ENCODE results near the gene AXL. TPM values are rescaled to one million over a fixed set of nuclear protein-coding genes. Genes with fewer than 3 reads are reported as not detected.
"Not testable (repeated sequence)": the region's sequence is repeated elsewhere in the genome, so short reads cannot be mapped to it uniquely, and the experiment has no call there.

Gene AXL
- total RNA-seq, 1 donor from 2014 or later = 214 TPM

DNA sequence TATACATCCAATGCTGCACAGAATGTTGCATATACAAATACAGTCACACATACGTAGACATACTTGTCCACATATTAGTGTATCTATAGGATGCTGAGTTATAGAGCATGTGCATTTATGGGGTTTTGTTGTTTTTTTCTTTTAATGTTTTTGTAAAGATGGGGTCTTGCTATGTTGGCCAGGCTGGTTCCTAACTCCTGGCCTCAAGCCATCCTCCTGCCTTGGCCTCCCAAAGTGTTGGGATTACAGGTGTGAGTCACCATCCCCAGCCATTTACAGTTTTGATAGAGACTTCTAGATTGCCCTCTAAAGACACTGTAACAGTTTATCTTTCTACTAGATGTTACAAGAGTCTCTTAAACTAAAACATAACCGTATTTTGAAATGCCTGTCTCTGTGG lies 59.5 kb downstream of the AXL start:
- TF ChIP-seq, protein P1, sequence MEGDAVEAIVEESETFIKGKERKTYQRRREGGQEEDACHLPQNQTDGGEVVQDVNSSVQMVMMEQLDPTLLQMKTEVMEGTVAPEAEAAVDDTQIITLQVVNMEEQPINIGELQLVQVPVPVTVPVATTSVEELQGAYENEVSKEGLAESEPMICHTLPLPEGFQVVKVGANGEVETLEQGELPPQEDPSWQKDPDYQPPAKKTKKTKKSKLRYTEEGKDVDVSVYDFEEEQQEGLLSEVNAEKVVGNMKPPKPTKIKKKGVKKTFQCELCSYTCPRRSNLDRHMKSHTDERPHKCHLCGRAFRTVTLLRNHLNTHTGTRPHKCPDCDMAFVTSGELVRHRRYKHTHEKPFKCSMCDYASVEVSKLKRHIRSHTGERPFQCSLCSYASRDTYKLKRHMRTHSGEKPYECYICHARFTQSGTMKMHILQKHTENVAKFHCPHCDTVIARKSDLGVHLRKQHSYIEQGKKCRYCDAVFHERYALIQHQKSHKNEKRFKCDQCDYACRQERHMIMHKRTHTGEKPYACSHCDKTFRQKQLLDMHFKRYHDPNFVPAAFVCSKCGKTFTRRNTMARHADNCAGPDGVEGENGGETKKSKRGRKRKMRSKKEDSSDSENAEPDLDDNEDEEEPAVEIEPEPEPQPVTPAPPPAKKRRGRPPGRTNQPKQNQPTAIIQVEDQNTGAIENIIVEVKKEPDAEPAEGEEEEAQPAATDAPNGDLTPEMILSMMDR (IDR thresholded peaks at IDR 0.05) = no peak
- peak overlapping the region; percentile 22 for H3K27ac Mint-ChIP-seq (ENCODE audit: unreplicated experiment)
- H3K36me3 Mint-ChIP-seq (ENCODE audit: low read depth) = peaks cover 55% of the 10 kb centered on the region
- no peak for DNase-seq (ENCODE audit: low spot score)
- no peaks in the 10 kb centered on the region for H3K27me3 Mint-ChIP-seq (ENCODE audit: low read depth)
- no peak overlapping the region for H3K4me3 Mint-ChIP-seq (ENCODE audit: unreplicated experiment)
- H3K4me1 Mint-ChIP-seq (ENCODE audit: low read depth) = no peaks in the 10 kb centered on the region
- H3K9me3 Mint-ChIP-seq (ENCODE audit: low read depth) = no peaks in the 10 kb centered on the region

GRCh38 chr19:41288673-41289530 lies 69.9 kb downstream of the AXL start:
- no peak overlapping the region for H3K4me3 Mint-ChIP-seq (ENCODE audit: unreplicated experiment)
- peaks cover 32% of the 10 kb centered on the region for H3K36me3 Mint-ChIP-seq (ENCODE audit: low read depth)
- H3K4me1 Mint-ChIP-seq (ENCODE audit: low read depth) = no peaks in the 10 kb centered on the region
- no peak for DNase-seq (ENCODE audit: low spot score)
- H3K27ac Mint-ChIP-seq (ENCODE audit: unreplicated experiment) = no peak overlapping the region
- TF ChIP-seq, protein P1 (IDR thresholded peaks at IDR 0.05) = peak; percentile 13
- H3K27me3 Mint-ChIP-seq (ENCODE audit: low read depth) = no peaks in the 10 kb centered on the region
- no peaks in the 10 kb centered on the region for H3K9me3 Mint-ChIP-seq (ENCODE audit: low read depth)

- H3K4me1 Mint-ChIP-seq (ENCODE audit: low read depth); H3K27me3 Mint-ChIP-seq (ENCODE audit: low read depth); H3K9me3 Mint-ChIP-seq (ENCODE audit: low read depth); DNase-seq (ENCODE audit: low spot score); H3K27ac Mint-ChIP-seq (ENCODE audit: unreplicated experiment); H3K4me3 Mint-ChIP-seq (ENCODE audit: unreplicated experiment): not testable (repeated sequence)
- peaks cover 37% of the 10 kb centered on the region for H3K36me3 Mint-ChIP-seq (ENCODE audit: low read depth)
These were observed 70.8 kb downstream of the AXL start for GRCh38 chr19:41289814-41290213.

DNA sequence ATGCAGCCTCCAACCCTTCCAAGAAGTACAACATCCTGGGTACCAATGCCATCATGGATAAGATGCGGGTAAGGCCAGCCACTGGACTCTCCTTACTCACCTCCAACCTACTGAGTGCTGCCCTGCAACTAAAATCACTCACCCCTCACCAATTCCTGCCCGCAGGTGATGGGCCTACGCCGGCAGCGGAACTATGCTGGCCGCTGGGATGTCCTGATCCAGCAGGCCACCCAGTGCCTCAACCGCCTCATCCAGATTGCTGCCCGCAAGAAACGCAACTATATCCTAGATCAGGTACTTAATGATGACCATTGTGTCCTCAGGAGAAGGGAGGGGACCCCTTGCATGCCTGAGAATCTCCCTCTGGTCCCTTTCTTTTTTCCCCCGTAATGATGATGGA lies 75.4 kb downstream of the AXL start:
- no peak overlapping the region for H3K4me3 Mint-ChIP-seq (ENCODE audit: unreplicated experiment)
- peaks cover 45% of the 10 kb centered on the region for H3K36me3 Mint-ChIP-seq (ENCODE audit: low read depth)
- no peak overlapping the region for H3K27ac Mint-ChIP-seq (ENCODE audit: unreplicated experiment)

GRCh38 chr19:41295499-41295898 lies 76.5 kb downstream of the AXL start:
- TF ChIP-seq, protein P1 (IDR thresholded peaks at IDR 0.05) = no peak
- H3K36me3 Mint-ChIP-seq (ENCODE audit: low read depth) = peaks cover 45% of the 10 kb centered on the region
- peaks cover 41% of the 10 kb centered on the region for H3K4me1 Mint-ChIP-seq (ENCODE audit: low read depth)

More for the DNA sequence above, 75.4 kb downstream of the AXL start:
- Mint-ChIP-seq H3K9me3 (ENCODE audit: low read depth) (no peaks in the 10 kb centered on the region), H3K4me1 (ENCODE audit: low read depth) (peaks cover 31% of the 10 kb centered on the region), H3K27me3 (ENCODE audit: low read depth) (no peaks in the 10 kb centered on the region)
- no peak for DNase-seq (ENCODE audit: low spot score)
- TF ChIP-seq, protein P1 (IDR thresholded peaks at IDR 0.05) = no peak

More at GRCh38 chr19:41295499-41295898, 76.5 kb downstream of the AXL start:
- no peak for DNase-seq (ENCODE audit: low spot score)
- no peaks in the 10 kb centered on the region for H3K9me3 Mint-ChIP-seq (ENCODE audit: low read depth)
- H3K4me3 Mint-ChIP-seq (ENCODE audit: unreplicated experiment) = no peak overlapping the region
- H3K27ac Mint-ChIP-seq (ENCODE audit: unreplicated experiment) = no peak overlapping the region
- H3K27me3 Mint-ChIP-seq (ENCODE audit: low read depth) = no peaks in the 10 kb centered on the region
